Liver (tissue), 9 donors: ENCODE measurements around the gene THRB. TPM values are rescaled to one million over a fixed set of nuclear protein-coding genes. Genes with fewer than 3 reads are reported as not detected.

Experiments used
- DNase-seq: peaks from one replicate; pipeline ENCODE4 v3.0.0-alpha.2; 2017; ENCODE audit warnings: low spot score
- H3K27ac ChIP-seq, 2 donors: one replicate each; pipeline ENCODE4 v1.7.0; 2013; ENCODE audit warnings: inconsistent platforms in 2 of 2, low read length in 2 of 2, control low read depth in 1 of 2, low read depth in 1 of 2, mild to moderate bottlenecking in 1 of 2
- H3K27me3 ChIP-seq, 4 donors: one replicate each; pipeline versions ENCODE4 v1.6.1 to v1.7.0; 2013; ENCODE audit warnings: low read length in 3 of 4, inconsistent platforms in 1 of 4, mild to moderate bottlenecking in 1 of 4, moderate library complexity in 1 of 4; ENCODE audit not compliant: control insufficient read depth in 4 of 4, insufficient read depth in 4 of 4
- H3K36me3 ChIP-seq, 4 donors: one replicate each; pipeline versions ENCODE4 v1.6.1 to v1.7.0; 2013; ENCODE audit warnings: low read length in 3 of 4, mild to moderate bottlenecking in 3 of 4, low read depth in 1 of 4, moderate library complexity in 1 of 4; ENCODE audit not compliant: control insufficient read depth in 4 of 4, insufficient read depth in 3 of 4
- H3K4me1 ChIP-seq, 4 donors: one replicate each; pipeline versions ENCODE4 v1.6.1 to v1.7.0; 2013; ENCODE audit warnings: low read length in 3 of 4, mild to moderate bottlenecking in 3 of 4, moderate library complexity in 1 of 4; ENCODE audit not compliant: control insufficient read depth in 4 of 4, insufficient read depth in 4 of 4
- H3K4me3 ChIP-seq, 3 donors: one replicate each; pipeline versions ENCODE4 v1.6.1 to v1.7.0; 2013; ENCODE audit warnings: low read length in 3 of 3, control low read depth in 1 of 3, low read depth in 1 of 3, mild to moderate bottlenecking in 1 of 3
- H3K9ac ChIP-seq, 2 donors: one replicate each; pipeline ENCODE4 v1.7.0; 2013; ENCODE audit warnings: low read length in 2 of 2, mild to moderate bottlenecking in 2 of 2, moderate library complexity in 2 of 2, control low read depth in 1 of 2, low read depth in 1 of 2
- H3K9me3 ChIP-seq, 4 donors: one replicate each; pipeline versions ENCODE4 v1.6.1 to v1.7.0; 2013; ENCODE audit warnings: low read length in 3 of 4; ENCODE audit not compliant: control insufficient read depth in 4 of 4
- EGR1 ChIP-seq, 2 donors: IDR thresholded peaks; 2 replicates each; pipeline ENCODE4 v1.6.1; 2016 to 2018; ENCODE audit warnings: antibody characterized with exemption in 2 of 2, low read depth in 2 of 2
- FOXA1 ChIP-seq: IDR thresholded peaks from 2 replicates; pipeline ENCODE4 v1.6.1; 2016; ENCODE audit warnings: antibody characterized with exemption
- FOXA2 ChIP-seq: IDR thresholded peaks from 2 replicates; pipeline ENCODE4 v1.6.1; 2016; ENCODE audit warnings: antibody characterized with exemption
- GABPA ChIP-seq, 2 donors: IDR thresholded peaks in 1 of 2; conservative IDR thresholded peaks in 1 of 2; 2 replicates each; pipeline ENCODE4 v1.6.1; 2016; ENCODE audit warnings: antibody characterized with exemption in 2 of 2, mild to moderate bottlenecking in 1 of 2, moderate library complexity in 1 of 2
- HNF4A ChIP-seq, 2 donors: conservative IDR thresholded peaks; 2 replicates each; pipeline ENCODE4 v1.6.1; 2016; ENCODE audit warnings: antibody characterized with exemption in 2 of 2, mild to moderate bottlenecking in 2 of 2
- HNF4G ChIP-seq: IDR thresholded peaks from 2 replicates; pipeline ENCODE4 v1.6.1; 2016; ENCODE audit warnings: antibody characterized with exemption
- JUND ChIP-seq, 2 donors: IDR thresholded peaks; 2 replicates each; pipeline ENCODE4 v1.6.1; 2016; ENCODE audit warnings: antibody characterized with exemption in 2 of 2
- NR2F2 ChIP-seq: IDR thresholded peaks from 2 replicates; pipeline ENCODE4 v1.6.1; 2016; ENCODE audit warnings: antibody characterized with exemption
- RAD21 ChIP-seq, 2 donors: IDR thresholded peaks; 2 replicates each; pipeline ENCODE4 v1.6.1; 2016; ENCODE audit warnings: antibody characterized with exemption in 2 of 2, mild to moderate bottlenecking in 2 of 2
- REST ChIP-seq: IDR thresholded peaks from 2 replicates; pipeline ENCODE4 v1.6.1; 2016; ENCODE audit warnings: antibody characterized with exemption, mild to moderate bottlenecking
- RXRA ChIP-seq, 2 donors: IDR thresholded peaks; 2 replicates each; pipeline ENCODE4 v1.6.1; 2017 to 2018; ENCODE audit warnings: antibody characterized with exemption in 2 of 2, mild to moderate bottlenecking in 1 of 2
- SP1 ChIP-seq: IDR thresholded peaks from 2 replicates; pipeline ENCODE4 v1.6.1; 2018; ENCODE audit warnings: antibody characterized with exemption, mild to moderate bottlenecking
- TAF1 ChIP-seq: conservative IDR thresholded peaks from 2 replicates; pipeline ENCODE4 v1.6.1; 2016; ENCODE audit warnings: antibody characterized with exemption, mild to moderate bottlenecking
- YY1 ChIP-seq: IDR thresholded peaks from 2 replicates; pipeline ENCODE4 v1.6.1; 2016; ENCODE audit warnings: antibody characterized with exemption, mild to moderate bottlenecking
- ZBTB33 ChIP-seq: IDR thresholded peaks from 2 replicates; pipeline ENCODE4 v1.6.1; 2016; ENCODE audit warnings: antibody characterized with exemption
- WGBS: extraction: QIAGEN DNeasy Blood & Tissue Kit; methylation state at CpG from one replicate; pipeline ENCODE4 v1.1.7; 2013; 5-methylcytosine and 5-hydroxymethylcytosine counted together
- polyA plus RNA-seq, 2 donors: library from polyadenylated mRNA; stranded (reverse) in 1 of 2; unstranded in 1 of 2; fragments of 200-250 nt in 1 of 2; fragments of >200 nt in 1 of 2; fragmentation: Nextera tagmentation in 1 of 2; extraction: Ambion mirVana in 1 of 2; gene quantifications; one replicate each; pipeline versions ENCODE4 v1.2.1 to v1.2.3, GENCODE V29; 2013 to 2015
- total RNA-seq, 2 donors: library from RNA; depleted of rRNA; stranded (reverse); fragments of >200 nt; gene quantifications; one replicate each; pipeline ENCODE4 v1.2.3, GENCODE V29; 2014
- TF ChIP-seq, protein P1 (sequence below): fragments of 150-350 bp; IDR thresholded peaks from 2 replicates; pipeline ENCODE4 v1.5.1; 2017; ENCODE audit warnings: improper control_type of control experiment, low read depth, low read length; ENCODE audit not compliant: missing input control
- TF ChIP-seq, protein P2 (sequence below): IDR thresholded peaks from 2 replicates; pipeline ENCODE4 v1.6.1; 2016; ENCODE audit warnings: antibody characterized with exemption
- TF ChIP-seq, protein P3 (sequence below): IDR thresholded peaks from 2 replicates; pipeline ENCODE4 v1.6.1; 2016; ENCODE audit warnings: antibody characterized with exemption
- donor health status: healthy.
- donor health status: healthy.
- donor health status: healthy.
- donor health status: healthy.
- donor health status: healthy.

THRB gene
- total and polyA plus RNA-seq, 4 donors, result 5.9 to 23.9 (median 9.3) TPM

DNA sequence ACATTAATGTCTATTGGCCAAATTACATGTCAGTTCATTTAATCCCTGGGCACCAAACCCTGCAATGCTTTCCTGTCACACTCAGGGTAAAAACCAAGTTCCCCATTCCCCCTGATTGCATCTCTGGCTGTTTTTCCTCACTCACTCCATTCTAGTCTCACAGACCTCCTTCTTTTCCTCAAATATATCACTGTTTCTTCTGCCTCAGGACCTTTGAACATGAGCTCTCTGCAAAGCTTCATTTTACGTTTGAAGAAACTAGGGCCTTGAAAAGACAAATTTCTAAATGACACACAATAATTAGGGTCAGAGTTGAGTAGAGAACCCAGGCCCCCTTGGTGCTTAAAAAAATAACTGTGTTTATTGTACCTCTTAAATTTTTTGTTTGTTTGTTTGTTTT is 230.6 kb downstream of the THRB start:
- TF ChIP-seq TAF1 (no peak), REST (no peak), YY1 (no peak), EGR1 (IDR thresholded peaks at IDR 0.05; ENCODE audit: low read depth in 2 of 2) (no peak), RAD21 (IDR thresholded peaks at IDR 0.05) (no peak), NR2F2 (no peak), FOXA2 (no peak), ZBTB33 (no peak), FOXA1 (no peak), HNF4A (conservative IDR thresholded peaks at IDR 0.05) (no peak), GABPA (IDR thresholded peaks at IDR 0.05 in 1 of 2, conservative IDR thresholded peaks at IDR 0.05 in 1 of 2) (no peak), SP1 (no peak), JUND (IDR thresholded peaks at IDR 0.05) (no peak), HNF4G (no peak), RXRA (IDR thresholded peaks at IDR 0.05) (no peak)
- TF ChIP-seq, protein P1, sequence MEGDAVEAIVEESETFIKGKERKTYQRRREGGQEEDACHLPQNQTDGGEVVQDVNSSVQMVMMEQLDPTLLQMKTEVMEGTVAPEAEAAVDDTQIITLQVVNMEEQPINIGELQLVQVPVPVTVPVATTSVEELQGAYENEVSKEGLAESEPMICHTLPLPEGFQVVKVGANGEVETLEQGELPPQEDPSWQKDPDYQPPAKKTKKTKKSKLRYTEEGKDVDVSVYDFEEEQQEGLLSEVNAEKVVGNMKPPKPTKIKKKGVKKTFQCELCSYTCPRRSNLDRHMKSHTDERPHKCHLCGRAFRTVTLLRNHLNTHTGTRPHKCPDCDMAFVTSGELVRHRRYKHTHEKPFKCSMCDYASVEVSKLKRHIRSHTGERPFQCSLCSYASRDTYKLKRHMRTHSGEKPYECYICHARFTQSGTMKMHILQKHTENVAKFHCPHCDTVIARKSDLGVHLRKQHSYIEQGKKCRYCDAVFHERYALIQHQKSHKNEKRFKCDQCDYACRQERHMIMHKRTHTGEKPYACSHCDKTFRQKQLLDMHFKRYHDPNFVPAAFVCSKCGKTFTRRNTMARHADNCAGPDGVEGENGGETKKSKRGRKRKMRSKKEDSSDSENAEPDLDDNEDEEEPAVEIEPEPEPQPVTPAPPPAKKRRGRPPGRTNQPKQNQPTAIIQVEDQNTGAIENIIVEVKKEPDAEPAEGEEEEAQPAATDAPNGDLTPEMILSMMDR, result no peak
- TF ChIP-seq, protein P2, sequence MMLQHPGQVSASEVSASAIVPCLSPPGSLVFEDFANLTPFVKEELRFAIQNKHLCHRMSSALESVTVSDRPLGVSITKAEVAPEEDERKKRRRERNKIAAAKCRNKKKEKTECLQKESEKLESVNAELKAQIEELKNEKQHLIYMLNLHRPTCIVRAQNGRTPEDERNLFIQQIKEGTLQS, result no peak
- TF ChIP-seq, protein P3, sequence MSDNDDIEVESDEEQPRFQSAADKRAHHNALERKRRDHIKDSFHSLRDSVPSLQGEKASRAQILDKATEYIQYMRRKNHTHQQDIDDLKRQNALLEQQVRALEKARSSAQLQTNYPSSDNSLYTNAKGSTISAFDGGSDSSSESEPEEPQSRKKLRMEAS, result no peak
- H3K36me3 ChIP-seq, result no peaks in the 10 kb centered on the region
- H3K27ac ChIP-seq, result no peak overlapping the region
- H3K4me1 ChIP-seq, result peaks cover 1 to 13% (median 5%) of the 10 kb centered on the region in 4 donors
- 92% methylated on average over 1 of the region's 1 CpG for WGBS
- H3K27me3 ChIP-seq, result no peaks in the 10 kb centered on the region
- H3K4me3 ChIP-seq, result no peak overlapping the region
- DNase-seq, result no peak
- H3K9me3 ChIP-seq, result no peaks in the 10 kb centered on the region
- H3K9ac ChIP-seq, result no peak overlapping the region
